HG03280 (cell line): ENCODE data around the gene LMTK2.

Source experiments
- ATAC-seq: cut with Tn5 transposase; IDR thresholded peaks from one replicate; pipeline ENCODE4 v1.9.1; 2021; ENCODE audit warnings: mild to moderate bottlenecking, moderate library complexity; ENCODE audit not compliant: unreplicated experiment

LMTK2 gene

GRCh38 chr7:98200364-98200763 lies 93.7 kb downstream of the LMTK2 start:
- ATAC-seq, result no peak

GRCh38 chr7:98202367-98203195 lies 95.9 kb downstream of the LMTK2 start:
- peak; percentile 92 for ATAC-seq

DNA sequence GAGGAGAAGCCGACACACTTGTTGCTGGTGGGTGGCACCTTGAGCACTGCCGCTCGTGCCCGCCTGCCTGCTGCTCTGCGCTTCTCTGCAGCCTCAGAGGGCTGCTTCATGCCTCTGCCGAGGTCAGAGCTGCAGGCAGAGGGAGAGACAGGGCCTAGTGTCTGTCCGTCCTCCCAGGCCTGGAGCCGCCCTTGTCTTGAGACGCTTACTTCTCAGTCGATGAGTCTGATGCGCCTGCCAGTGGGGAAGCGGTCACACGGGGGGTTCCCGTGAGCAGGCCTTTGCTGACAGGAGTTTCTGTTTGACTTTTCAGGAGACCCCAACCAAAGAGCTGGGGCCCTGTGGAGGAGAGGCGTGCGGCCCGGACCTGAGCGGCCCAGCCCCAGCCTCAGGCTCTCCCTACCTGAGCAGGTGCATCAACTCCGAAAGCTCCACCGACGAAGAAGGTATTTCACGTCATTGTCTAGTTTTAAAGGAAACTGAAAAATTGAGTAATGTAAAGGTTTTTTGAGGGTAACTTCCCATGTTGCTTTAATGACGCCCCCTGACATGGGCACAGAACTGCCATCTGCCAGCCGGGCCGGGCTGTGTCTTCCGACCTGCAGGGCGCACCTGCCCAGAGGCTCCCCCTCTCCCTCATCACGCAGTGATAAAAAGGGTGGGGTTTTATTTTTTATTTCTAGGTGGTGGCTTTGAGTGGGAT lies 96.8 kb downstream of the LMTK2 start:
- no peak for ATAC-seq

DNA sequence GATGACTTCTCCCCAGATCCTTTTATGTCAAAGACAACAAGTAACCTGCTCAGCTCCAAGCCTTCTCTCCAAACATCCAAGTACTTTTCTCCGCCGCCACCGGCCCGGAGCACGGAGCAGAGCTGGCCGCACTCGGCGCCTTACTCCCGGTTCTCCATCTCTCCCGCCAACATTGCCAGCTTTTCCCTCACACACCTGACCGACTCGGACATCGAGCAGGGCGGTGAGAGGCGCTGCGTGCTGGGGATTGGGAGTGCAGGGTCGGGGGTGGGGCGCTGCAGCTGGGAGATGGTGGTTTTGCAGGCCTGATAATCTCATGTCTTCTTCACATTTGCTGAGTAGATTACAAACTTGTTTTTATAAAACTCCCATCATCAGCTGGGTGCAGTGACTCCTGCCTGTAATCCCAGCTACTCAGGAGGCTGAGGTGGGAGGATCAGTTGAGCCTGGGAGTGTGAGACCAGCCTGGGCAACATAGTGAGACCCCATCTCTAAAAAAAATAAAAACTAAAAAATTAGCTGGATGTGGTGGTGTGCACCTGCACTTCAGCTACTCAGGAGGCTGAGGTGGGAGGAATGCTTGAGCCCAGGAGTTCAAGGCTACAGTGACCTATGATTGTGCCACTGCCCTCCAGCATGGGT lies 97.4 kb downstream of the LMTK2 start:
- ATAC-seq, result no peak

DNA sequence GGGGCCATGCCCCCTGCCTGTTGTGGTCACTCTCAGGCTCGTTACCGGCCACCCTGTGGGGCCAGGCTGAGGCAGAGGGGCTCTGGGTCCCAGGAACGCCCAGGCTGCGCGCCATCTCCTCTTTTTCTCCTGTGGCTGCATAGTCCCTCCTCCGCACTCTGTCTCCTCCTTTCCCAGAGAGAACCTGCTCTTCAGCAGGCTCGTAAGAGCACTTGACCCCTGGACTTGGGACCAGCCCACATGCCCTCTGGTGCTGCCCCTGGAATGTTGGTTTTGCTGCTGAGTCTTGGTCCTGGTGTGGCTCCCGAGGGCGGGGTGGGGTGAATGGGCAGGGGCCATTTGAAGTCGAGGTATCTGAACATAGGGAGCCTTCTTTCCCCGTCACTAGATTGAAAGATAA lies 98.0 kb downstream of the LMTK2 start:
- no peak for ATAC-seq

GRCh38 chr7:98205162-98205845 lies 98.6 kb downstream of the LMTK2 start:
- no peak for ATAC-seq

- no peak for ATAC-seq
These were observed 100.0 kb downstream of the LMTK2 start for GRCh38 chr7:98206451-98207330.

GRCh38 chr7:98209166-98209920 lies 102.7 kb downstream of the LMTK2 start:
- no peak for ATAC-seq

DNA sequence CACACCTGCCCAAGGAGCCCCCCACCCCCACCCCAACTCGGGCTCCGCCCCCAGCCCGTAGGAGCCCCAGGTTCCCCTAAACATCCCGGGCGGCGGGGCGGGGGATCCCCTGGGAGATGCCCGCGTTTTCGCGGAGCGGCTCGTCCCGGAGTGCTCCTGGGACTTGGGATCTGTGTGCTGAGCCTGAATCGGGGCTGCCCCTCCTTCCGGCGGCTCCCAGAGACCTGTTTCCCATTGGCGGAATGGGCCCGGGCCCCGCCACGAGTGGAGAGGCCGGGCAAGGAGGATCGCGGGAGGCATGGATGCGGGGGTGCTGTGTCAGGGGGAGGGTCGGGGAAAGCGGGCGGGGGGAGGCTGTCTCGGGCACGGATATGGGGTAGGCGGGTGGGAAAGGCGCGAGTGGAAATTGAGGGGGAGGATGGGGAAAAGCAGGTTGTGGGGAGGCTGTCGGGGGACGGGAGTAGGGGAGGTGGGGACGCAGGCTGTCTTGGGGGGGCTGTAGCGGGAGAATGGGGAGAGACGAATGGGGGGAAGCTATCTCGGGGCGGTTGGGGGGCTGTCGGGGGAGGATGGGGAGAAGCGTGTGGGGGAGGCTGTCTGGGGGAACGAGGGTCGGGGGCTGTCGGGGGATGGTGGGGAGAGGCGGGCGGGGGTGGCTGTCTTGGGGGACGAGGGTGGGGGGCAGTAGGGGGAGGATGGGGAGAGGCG lies 104.0 kb downstream of the LMTK2 start:
- no peak for ATAC-seq

- peak; percentile 53 for ATAC-seq
These were observed 104.6 kb downstream of the LMTK2 start, which contains the start of gene BHLHA15 for GRCh38 chr7:98211221-98211675. Gene BHLHA15 (plus strand): TSS chr7:98211439. CDS start chr7:98212310, 871 bp downstream.

DNA sequence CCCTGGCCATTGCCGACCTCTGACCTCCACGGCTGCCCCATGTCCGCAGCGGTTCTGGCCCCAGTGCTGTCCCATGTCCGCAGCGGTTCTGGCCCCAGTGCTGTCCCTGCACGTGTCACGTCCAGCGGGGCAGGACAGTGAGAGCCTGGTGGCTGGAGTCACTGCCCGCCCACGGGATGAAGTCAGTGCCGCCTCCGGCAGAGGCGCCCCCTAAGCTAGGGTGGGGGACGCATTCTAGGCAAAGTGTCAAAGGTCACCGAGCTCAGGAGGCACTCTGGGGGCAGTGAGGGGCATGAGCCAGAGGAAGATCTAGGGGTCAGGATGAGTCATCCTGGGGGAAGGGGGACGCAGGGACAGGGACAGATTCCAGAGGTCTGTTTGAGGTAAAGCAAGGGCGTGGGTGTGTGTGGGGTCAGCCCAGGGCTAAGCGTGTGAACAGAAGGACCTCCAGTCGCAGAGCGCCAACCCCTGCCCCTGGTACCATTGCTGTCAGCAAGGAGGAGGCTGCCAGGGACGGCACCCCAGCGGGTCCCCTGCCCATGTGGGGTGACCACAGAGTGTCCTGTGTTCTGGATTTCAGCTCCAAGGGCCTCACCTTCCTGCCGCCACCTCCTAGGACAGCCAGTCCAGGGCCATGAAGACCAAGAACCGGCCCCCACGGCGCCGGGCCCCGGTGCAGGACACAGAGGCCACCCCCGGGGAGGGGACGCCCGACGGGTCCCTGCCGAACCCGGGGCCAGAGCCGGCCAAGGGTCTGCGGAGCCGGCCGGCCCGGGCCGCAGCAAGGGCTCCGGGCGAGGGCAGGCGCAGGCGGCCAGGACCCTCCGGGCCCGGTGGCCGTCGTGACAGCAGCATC lies 105.2 kb downstream of the LMTK2 start:
- ATAC-seq, result no peak

GRCh38 chr7:98212532-98213041 lies 105.9 kb downstream of the LMTK2 start:
- ATAC-seq, result no peak

DNA sequence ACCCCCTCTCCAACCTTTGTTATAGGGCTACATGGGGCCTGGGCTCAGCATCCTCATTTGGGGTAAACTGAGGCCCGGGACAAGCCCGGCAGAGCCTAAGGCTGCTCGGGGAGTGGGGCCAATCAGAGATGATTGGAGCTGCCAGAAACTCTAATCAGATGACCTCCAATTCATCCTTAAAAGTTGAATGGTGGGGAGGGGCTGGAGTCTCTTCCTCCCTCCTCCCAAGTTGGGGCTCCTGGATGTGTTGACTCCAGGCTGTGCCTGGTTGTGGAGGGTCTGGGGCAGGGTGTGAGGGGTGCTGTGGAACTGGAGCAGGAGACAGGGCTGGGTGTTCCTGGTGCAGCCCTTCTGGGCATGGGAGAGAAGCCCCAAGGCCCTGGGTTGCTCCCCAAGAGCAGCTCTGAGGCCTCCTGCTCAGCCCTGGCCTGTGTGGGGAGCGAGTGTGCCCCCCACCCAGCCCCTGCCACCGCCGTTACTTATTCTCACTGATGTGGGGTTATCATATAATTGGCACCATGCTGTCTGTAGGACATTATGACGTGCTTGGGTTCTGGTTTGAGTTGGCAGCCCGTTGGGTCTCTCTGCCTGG lies 106.7 kb downstream of the LMTK2 start:
- ATAC-seq, result no peak

DNA sequence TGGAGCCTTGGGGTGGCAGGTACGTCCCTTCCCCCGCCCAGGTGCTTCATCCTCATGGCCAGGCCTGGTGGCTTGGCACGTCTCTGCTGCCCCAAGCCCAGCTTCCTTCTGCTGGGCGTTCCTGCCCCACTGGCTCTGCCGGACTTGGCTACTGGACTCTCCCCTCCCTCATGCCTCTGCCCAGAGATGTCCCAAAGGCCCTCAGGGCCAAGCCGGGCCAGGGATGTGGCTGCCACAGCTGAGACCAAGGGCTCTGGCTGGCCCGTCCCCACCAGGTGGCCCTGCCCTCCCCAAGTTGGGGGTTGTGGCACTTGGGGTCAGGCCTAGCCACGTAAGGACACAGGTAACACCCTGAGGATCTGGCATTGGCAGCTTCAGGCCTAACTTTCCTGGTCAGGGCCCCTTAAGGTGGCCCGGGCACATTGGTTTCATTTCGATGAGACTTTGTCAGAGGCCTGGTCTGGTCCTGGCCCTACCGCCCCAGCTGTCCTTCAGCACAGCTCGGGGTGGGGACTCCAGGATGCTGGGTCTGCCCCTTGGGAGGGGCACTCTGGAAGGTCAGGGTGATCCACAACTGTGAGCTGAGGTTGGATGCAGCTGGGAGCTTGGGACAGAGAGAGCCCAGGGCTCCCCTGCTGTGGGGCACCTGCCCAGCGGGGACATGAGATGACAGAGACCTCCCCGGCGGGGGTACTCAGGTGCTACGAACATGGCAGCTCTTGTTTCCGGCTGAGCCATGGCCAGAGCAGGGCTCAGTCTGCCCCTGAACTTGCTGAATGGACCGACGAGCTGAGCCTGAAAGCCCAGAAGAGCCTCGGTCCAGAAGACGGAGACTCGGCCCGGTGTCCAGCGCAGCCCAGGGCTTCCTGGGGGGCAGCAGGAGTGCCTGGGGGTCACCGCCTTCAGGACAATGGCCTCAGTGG lies 107.5 kb downstream of the LMTK2 start:
- no peak for ATAC-seq

DNA sequence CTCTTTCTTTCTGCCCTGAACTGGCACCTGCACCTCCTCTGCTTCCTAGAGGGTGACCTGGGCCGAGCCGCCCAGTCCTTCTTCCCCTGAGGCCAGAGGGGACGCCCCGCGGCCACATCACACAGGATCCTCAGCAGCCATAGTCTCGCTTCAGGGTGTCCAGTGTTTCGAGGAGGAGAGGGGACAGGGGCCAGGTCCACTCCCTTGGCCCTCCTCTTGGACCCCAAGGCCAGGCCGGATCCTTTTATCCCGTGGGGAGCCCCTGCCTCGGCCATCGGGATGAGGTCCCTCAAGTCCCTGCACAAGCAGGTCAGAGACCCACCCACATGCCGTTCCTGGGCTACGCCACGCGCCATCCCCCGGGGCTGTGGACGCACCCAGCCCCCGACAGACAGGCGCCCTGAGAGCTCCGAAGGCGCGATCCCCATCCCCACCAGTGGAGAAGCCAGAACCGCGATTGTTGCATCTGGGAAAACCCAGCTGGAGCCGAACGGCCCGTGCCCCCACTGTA lies 108.2 kb downstream of the LMTK2 start:
- no peak for ATAC-seq
